Activated T-cell treated with anti-CD3 and anti-CD28 coated beads for 1 hour (primary cell): ENCODE measurements around the gene PSME3.

ENCODE experiments used
- DNase-seq: peaks from one replicate; pipeline ENCODE4 v3.0.0-alpha.2; 2020; ENCODE audit warnings: low read depth

The PSME3 gene

DNA sequence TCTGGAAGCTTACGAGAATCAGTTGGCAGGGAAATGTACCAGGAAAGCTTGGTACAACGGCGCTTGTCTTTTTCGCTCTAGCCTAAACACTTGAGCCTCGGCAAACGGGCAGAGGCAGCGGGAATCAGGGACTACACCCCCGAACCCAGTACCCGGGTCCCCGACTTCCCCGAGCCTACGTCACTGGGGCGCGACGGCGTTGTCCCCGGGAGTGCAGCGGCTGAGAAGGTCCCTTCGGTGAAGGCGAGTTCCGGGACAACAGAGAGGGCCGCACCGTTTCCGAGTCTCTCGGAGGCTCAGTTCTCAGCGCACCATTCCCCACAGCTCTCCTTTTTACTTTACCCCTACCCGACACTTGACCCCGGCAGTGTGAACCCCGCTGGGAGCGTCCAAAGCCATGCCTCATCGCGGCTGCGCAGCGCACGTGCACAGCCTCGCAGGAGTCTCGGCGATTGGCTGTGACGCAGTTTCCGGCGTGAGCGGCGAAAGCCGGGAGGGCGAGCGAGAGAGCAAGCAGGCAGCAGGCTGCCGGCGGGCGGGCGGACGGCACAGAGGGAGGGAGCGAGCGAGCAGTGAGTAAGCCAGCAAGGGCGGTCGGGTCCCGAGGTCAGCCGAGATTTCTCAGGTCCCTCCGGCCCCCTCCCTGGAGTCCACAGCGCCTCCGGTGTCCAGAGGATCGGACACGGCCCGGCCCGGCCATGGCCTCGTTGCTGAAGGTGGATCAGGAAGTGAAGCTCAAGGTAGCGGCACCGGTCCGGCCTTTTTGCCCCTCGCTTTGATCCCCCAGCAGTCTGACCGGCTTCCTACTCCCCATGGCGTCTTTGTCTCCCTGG is at the start of gene PSME3:
PSME3 (plus strand) TSS at position 464 of the 833 bp plus-strand sequence; CDS start at position 699, 235 bp downstream.
- peak; percentile 81 for DNase-seq

DNA sequence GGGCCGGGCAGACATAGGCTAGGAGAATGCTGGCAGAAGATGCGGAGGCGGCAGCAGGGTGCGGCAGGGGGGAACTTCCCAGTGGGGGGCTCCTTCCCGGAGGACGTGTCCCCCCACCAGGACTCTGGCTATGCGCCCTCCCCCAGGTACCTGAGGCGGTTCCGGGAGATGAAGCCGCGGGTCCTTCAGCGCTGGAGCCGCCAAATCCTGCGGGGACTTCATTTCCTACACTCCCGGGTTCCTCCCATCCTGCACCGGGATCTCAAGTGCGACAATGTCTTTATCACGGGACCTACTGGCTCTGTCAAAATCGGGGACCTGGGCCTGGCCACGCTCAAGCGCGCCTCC is 49.4 kb upstream of the PSME3 start:
- no peak for DNase-seq

DNA sequence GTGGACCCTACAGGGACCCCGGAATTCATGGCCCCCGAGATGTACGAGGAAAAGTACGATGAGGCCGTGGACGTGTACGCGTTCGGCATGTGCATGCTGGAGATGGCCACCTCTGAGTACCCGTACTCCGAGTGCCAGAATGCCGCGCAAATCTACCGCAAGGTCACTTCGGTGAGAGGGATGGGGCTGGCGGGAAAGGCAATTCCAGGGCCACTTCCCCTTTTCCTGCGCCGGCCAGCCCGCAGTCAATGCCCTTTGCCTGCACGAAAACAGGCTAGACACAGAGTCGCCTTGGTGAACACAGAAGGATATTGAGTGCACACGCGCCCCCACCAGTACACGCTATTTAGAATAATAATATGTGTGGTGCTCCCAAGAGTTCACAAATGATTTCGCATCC is 48.8 kb upstream of the PSME3 start:
- DNase-seq, result no peak

DNA sequence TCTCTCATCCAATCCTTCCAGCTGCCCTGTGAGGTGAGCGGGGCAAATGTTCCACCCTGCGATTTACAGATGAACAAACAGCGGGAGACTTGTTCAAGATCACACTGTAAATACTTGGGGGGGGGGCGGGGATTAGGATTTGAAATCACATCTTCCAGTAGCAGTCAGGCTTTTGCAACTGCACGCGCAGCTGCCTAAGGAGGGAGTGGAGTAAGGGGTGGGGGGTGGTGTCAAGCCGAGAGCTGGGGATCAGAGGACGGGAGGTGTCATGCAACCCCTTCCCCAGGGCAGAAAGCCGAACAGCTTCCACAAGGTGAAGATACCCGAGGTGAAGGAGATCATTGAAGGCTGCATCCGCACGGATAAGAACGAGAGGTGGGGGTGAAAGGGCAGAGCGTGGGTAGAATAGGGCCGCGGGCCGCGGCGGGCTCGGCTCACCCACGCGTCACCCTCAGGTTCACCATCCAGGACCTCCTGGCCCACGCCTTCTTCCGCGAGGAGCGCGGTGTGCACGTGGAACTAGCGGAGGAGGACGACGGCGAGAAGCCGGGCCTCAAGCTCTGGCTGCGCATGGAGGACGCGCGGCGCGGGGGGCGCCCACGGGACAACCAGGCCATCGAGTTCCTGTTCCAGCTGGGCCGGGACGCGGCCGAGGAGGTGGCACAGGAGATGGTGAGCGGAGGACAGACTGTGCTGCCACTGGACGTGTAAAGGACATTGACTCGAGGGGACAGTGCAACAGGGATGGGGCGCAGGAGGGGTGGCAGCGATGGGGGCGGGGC is 48.2 kb upstream of the PSME3 start:
- no peak for DNase-seq

GRCh38 chr17:42787266-42787665 is 45.9 kb upstream of the PSME3 start:
- DNase-seq, result no peak

- no peak for DNase-seq
Measured at GRCh38 chr17:42791948-42792347, 41.2 kb upstream of the PSME3 start.

- no peak for DNase-seq
Measured at GRCh38 chr17:42792545-42792944, 40.7 kb upstream of the PSME3 start.

DNA sequence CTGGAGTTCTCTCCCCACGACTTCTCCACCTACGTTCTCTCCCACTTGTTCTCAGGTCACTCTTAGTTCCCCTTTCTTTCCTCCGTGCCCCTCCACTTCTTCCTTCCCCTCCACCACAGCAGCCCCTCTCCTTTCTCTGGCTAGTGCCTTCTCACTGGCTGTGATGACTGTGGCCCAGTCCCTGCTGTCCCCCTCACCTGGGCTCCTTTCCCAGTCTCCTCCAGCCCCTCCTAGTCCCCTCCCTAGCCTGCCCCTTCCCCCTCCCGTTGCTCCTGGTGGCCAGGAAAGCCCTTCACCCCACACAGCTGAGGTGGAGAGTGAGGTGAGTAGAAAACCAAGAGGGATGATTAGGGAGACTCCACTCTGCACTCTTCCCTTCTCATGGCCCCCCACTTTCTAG is 38.1 kb upstream of the PSME3 start:
- no peak for DNase-seq

DNA sequence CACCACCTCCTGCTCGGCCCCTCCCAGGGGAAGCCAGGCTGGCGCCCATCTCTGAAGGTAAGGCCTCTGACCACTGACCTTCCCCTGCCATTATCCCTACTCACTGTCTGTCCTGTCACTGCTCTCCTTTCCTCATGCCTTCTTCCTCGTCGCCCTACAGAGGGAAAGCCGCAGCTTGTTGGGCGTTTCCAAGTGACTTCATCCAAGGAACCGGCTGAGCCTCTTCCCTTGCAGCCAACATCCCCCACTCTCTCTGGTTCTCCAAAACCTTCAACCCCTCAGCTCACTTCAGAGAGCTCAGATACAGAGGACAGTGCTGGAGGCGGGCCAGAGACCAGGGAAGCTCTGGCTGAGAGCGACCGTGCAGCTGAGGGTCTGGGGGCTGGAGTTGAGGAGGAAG is 37.7 kb upstream of the PSME3 start:
- no peak for DNase-seq

- no peak for DNase-seq
Measured at GRCh38 chr17:42796066-42796758, 37.0 kb upstream of the PSME3 start.

GRCh38 chr17:42797067-42798007 is 35.9 kb upstream of the PSME3 start:
- DNase-seq, result no peak

DNA sequence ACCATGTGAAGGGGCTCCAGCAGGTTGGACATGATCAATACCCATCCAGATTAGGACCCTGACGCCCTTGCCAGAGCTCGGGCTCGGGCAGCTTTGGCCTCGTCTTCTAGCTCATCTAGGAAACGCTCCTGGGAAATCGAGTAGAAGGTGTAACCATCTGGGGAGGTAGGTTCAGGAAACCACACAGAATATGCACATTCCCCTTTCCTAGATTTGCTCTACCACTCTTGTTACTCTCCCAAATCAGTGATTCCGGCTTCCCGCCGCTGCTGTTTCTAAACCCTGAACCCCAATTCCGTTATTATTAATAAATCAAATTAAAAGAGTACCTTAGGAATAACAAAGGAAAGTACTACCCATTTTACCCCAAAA is 35.2 kb upstream of the PSME3 start:
- DNase-seq, result no peak

- peak; percentile 61 for DNase-seq
Measured at GRCh38 chr17:42798383-42799380, 34.5 kb upstream of the PSME3 start, which contains the start of the genes CNTD1 and COA3. Gene CNTD1, plus strand, starts transcription at chr17:42798861. Its CDS starts 207 bp downstream, at chr17:42799068. Gene COA3, minus strand, starts transcription at chr17:42798704. Its CDS starts 23 bp downstream, at chr17:42798681.

GRCh38 chr17:42803074-42803883 is 29.9 kb upstream of the PSME3 start:
- DNase-seq, result no peak

DNA sequence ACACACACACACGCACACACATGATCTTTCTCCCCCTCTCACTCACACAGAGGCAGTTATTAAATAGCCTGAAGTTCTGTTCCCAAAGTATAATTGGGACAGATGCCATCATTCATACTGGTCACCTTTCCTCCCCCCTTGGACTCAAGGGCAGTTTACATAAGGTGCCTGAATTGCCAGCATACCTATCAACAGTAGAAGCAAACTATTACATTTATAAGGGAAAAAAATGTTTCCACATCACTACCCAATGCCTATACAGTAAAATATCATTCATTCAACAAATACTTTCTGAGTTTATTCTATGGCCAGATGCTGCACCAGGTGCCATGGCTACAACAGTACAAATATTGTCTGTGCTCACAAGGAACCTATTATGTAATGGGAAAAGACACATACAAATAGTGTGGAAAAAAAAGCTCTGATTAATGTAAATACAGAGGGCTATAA is 28.3 kb upstream of the PSME3 start:
- DNase-seq, result no peak

- no peak for DNase-seq
Measured at GRCh38 chr17:42806249-42806648, 26.9 kb upstream of the PSME3 start.

DNA sequence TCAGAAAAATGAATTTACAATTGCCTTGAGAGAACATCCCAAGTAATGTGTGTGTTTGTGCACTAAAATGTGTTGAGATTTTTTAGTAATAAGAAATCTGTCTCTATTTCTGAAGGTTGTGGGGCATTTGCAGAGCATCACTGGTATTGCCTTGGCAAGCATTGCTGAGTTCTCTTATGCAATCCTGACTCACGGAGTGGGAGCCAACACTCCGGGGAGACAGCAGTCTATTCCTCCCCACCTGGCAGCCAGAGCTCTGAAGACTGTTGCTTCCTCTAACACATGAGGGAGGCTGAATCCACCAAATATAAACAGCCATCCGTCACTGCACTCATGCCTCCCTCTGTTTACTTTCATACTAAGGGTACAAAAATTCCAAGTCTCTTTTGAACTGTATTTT is 23.9 kb upstream of the PSME3 start:
- DNase-seq, result no peak

DNA sequence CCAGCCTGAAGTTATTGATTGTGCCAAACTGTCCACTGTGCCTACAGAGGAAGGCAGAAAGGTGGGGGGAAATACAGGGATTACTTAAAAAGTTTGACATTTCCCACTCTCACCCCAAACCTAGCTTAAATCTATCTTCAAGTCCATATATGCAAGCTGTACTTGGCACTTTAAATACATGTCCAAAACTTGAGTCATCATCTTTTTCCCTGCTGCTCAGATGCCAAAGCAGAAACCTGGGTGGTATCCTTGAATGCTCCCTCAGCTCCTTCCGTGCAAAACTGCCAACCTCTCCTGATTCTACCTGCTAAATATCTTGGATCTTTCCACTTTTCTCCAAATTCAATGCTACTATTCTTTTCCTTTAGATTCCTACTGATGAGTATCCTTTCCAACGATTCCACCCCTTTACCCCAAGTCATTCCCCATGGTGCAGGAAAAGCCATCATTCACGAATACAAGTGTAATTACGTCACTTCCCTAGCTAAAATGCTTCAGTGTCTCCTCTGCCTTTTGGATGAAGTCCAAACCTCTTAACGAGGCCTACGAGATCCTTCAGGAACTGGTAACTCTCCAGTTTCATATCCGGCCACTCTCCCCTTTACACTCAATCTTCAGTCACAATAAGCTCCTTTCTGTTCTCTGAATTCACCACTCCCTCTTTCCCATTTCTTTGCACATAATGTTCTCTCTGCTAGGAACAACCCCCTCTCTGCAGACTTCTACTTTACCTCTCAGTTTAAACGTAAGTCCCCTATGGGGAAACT is 18.4 kb upstream of the PSME3 start:
- DNase-seq, result no peak

DNA sequence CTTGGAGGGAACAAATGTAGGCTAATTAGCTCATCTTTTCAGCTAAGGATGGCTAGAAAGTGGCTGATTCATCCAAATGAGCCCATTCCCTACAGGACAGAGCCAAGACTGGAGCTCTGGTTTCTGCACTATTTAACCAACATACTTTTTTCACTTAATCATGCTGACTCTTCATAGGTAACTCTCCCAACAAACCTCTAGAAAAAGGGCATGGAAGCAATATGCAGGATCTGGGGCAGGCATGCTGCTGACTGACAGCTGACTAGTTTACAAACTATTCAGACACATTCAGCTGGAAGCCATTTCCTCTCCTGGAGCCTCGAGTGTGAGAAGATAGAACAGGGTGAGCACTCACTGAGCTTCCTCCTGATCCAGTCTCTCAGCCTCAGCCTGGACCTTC is 15.3 kb upstream of the PSME3 start:
- DNase-seq, result no peak
